K562 (cell line): ENCODE measurements around the gene PPP1R15B. TPM values are rescaled to one million over a fixed set of nuclear protein-coding genes. Genes with fewer than 3 reads are reported as not detected.

Experiments used
- FOXJ3 ChIP-seq: sonication (generic); formaldehyde crosslinking; IDR thresholded peaks from 2 replicates; pipeline ENCODE4 v1.4.0; 2020; ENCODE audit warnings: mild to moderate bottlenecking, missing genetic modification reagents
- HOXB6 ChIP-seq: fragments of 250-450 bp; sonication (Bioruptor Pico); IDR thresholded peaks from 2 replicates; pipeline ENCODE4 v1.5.1; 2022; ENCODE audit warnings: mild to moderate bottlenecking, borderline replicate concordance
- MAZ ChIP-seq, 2 experiments: fragments of 450-650 bp in 1 of 2; sonication (generic) in 1 of 2; formaldehyde crosslinking; IDR thresholded peaks in 1 of 2; conservative IDR thresholded peaks in 1 of 2; 2 replicates each; pipeline versions ENCODE4 v1.4.0 to v1.5.0; 2020; ENCODE audit warnings: mild to moderate bottlenecking in 1 of 2, missing genetic modification reagents in 1 of 2
- RBM25 ChIP-seq: fragments of 200-400 bp; formaldehyde crosslinking; IDR thresholded peaks from 2 replicates; pipeline ENCODE4 v1.6.1; 2018; ENCODE audit warnings: low read length, low read depth, moderate library complexity; ENCODE audit not compliant: severe bottlenecking
- SRSF3 ChIP-seq: fragments of 200-400 bp; formaldehyde crosslinking; IDR thresholded peaks from 2 replicates; pipeline ENCODE4 v1.6.1; 2016; ENCODE audit warnings: mild to moderate bottlenecking, low read length, moderate library complexity; ENCODE audit not compliant: insufficient read depth
- ZNF184 ChIP-seq: sonication (generic); formaldehyde crosslinking; IDR thresholded peaks from 2 replicates; pipeline ENCODE4 v1.5.0; 2020; ENCODE audit warnings: missing genetic modification reagents
- polyA plus RNA-seq, 8 experiments: library from polyadenylated mRNA; depleted of rRNA in 4 of 8; stranded (reverse) in 5 of 8; unstranded in 3 of 8; fragments of >200 nt; fragmentation: Nextera tagmentation in 2 of 8; fragmentation: Illumina TruSeq in 1 of 8; extraction: Ambion mirVana in 2 of 8; extraction: Trizol in 1 of 8; gene quantifications; 2 replicates each; pipeline versions ENCODE4 v1.2.1 to v1.2.3, GENCODE V29; 2011 to 2014; ENCODE audit warnings: inconsistent platforms in 1 of 8, missing spikeins in 1 of 8
- total RNA-seq, 7 experiments: library from RNA; depleted of rRNA in 6 of 7; stranded (reverse); fragments of >200 nt in 6 of 7; fragmentation: Illumina TruSeq in 2 of 7; extraction: Trizol in 2 of 7; gene quantifications; 2 replicates each; pipeline versions ENCODE4 v1.2.1 to v1.2.3, GENCODE V29; 2011 to 2021; ENCODE audit warnings: low replicate concordance in 1 of 7
- TF ChIP-seq, protein P1 (sequence below): fragments of 250-450 bp; sonication (Bioruptor Pico); IDR thresholded peaks from 2 replicates; pipeline ENCODE4 v1.5.0; 2020; ENCODE audit warnings: mild to moderate bottlenecking, borderline replicate concordance
- TF ChIP-seq, protein P2 (sequence below): fragments of 150-350 bp; IDR thresholded peaks from 2 replicates; pipeline ENCODE4 v1.6.1; 2014; ENCODE audit warnings: low read depth, mild to moderate bottlenecking, low read length, borderline replicate concordance
- TF ChIP-seq, protein P3 (sequence below): fragments of 450-650 bp; IDR thresholded peaks from 2 replicates; pipeline ENCODE4 v1.6.1; 2016; ENCODE audit warnings: mild to moderate bottlenecking, moderate library complexity

Gene PPP1R15B
- total and polyA plus RNA-seq, 9 of the 15 experiments (the other 6 are each of a cell fraction or from before 2014, with no cell fraction given): 17.0 to 48.1 (median 30.8) TPM

DNA sequence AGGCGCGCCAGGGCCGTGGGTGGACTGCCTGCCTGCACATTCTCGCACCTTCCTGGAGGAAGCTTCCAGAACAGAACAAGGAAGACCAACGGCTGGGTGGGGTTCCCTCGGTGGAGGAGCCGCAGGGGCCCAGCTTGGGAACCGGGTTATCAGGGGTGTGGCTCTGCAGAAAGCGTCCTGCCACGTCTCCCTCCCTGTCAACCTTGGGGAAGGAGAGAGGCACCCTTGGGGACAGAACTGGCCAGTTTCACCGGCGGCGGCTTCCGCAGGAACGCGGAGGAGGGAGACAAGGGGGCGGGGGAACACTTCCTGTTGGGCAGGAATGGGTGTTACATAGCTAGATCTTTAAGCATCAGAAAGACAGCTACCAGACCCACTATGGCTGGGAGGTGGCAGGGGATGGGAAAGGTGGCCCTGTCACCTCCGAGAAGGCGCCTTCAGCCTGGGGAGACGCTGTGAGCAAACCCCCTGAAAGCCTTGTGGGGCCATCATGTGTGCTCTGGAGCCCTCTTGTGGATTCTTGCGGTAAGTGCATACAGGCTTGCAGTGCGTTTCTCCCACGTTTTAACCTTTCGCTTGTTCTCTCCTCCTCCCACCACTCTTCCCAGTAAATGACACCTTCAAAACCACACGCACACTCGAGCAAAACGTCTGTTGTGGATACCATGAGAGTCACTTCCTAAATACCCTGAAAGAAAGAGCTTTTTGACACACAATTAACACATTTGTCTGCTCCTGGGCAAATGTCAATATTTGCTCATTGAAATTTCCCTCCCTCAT is 48.1 kb downstream of the PPP1R15B start (continued):
- TF ChIP-seq, protein P1, sequence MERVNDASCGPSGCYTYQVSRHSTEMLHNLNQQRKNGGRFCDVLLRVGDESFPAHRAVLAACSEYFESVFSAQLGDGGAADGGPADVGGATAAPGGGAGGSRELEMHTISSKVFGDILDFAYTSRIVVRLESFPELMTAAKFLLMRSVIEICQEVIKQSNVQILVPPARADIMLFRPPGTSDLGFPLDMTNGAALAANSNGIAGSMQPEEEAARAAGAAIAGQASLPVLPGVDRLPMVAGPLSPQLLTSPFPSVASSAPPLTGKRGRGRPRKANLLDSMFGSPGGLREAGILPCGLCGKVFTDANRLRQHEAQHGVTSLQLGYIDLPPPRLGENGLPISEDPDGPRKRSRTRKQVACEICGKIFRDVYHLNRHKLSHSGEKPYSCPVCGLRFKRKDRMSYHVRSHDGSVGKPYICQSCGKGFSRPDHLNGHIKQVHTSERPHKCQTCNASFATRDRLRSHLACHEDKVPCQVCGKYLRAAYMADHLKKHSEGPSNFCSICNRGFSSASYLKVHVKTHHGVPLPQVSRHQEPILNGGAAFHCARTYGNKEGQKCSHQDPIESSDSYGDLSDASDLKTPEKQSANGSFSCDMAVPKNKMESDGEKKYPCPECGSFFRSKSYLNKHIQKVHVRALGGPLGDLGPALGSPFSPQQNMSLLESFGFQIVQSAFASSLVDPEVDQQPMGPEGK: peak; percentile 59; the same call in 1 of the 2 replicates
- TF ChIP-seq SRSF3 (no peak), RBM25 (no peak), ZNF184 (CRISPR knock-in tag) (no peak), FOXJ3 (CRISPR knock-in tag) (no peak), HOXB6 (CRISPR knock-in tag) (no peak), MAZ (CRISPR knock-in tag; conservative IDR thresholded peaks at IDR 0.05 in 1 of 2, IDR thresholded peaks at IDR 0.05 in 1 of 2) (peak; percentile 81 to 93)
- TF ChIP-seq, protein P2, sequence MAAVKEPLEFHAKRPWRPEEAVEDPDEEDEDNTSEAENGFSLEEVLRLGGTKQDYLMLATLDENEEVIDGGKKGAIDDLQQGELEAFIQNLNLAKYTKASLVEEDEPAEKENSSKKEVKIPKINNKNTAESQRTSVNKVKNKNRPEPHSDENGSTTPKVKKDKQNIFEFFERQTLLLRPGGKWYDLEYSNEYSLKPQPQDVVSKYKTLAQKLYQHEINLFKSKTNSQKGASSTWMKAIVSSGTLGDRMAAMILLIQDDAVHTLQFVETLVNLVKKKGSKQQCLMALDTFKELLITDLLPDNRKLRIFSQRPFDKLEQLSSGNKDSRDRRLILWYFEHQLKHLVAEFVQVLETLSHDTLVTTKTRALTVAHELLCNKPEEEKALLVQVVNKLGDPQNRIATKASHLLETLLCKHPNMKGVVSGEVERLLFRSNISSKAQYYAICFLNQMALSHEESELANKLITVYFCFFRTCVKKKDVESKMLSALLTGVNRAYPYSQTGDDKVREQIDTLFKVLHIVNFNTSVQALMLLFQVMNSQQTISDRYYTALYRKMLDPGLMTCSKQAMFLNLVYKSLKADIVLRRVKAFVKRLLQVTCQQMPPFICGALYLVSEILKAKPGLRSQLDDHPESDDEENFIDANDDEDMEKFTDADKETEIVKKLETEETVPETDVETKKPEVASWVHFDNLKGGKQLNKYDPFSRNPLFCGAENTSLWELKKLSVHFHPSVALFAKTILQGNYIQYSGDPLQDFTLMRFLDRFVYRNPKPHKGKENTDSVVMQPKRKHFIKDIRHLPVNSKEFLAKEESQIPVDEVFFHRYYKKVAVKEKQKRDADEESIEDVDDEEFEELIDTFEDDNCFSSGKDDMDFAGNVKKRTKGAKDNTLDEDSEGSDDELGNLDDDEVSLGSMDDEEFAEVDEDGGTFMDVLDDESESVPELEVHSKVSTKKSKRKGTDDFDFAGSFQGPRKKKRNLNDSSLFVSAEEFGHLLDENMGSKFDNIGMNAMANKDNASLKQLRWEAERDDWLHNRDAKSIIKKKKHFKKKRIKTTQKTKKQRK: no peak
- TF ChIP-seq, protein P3, sequence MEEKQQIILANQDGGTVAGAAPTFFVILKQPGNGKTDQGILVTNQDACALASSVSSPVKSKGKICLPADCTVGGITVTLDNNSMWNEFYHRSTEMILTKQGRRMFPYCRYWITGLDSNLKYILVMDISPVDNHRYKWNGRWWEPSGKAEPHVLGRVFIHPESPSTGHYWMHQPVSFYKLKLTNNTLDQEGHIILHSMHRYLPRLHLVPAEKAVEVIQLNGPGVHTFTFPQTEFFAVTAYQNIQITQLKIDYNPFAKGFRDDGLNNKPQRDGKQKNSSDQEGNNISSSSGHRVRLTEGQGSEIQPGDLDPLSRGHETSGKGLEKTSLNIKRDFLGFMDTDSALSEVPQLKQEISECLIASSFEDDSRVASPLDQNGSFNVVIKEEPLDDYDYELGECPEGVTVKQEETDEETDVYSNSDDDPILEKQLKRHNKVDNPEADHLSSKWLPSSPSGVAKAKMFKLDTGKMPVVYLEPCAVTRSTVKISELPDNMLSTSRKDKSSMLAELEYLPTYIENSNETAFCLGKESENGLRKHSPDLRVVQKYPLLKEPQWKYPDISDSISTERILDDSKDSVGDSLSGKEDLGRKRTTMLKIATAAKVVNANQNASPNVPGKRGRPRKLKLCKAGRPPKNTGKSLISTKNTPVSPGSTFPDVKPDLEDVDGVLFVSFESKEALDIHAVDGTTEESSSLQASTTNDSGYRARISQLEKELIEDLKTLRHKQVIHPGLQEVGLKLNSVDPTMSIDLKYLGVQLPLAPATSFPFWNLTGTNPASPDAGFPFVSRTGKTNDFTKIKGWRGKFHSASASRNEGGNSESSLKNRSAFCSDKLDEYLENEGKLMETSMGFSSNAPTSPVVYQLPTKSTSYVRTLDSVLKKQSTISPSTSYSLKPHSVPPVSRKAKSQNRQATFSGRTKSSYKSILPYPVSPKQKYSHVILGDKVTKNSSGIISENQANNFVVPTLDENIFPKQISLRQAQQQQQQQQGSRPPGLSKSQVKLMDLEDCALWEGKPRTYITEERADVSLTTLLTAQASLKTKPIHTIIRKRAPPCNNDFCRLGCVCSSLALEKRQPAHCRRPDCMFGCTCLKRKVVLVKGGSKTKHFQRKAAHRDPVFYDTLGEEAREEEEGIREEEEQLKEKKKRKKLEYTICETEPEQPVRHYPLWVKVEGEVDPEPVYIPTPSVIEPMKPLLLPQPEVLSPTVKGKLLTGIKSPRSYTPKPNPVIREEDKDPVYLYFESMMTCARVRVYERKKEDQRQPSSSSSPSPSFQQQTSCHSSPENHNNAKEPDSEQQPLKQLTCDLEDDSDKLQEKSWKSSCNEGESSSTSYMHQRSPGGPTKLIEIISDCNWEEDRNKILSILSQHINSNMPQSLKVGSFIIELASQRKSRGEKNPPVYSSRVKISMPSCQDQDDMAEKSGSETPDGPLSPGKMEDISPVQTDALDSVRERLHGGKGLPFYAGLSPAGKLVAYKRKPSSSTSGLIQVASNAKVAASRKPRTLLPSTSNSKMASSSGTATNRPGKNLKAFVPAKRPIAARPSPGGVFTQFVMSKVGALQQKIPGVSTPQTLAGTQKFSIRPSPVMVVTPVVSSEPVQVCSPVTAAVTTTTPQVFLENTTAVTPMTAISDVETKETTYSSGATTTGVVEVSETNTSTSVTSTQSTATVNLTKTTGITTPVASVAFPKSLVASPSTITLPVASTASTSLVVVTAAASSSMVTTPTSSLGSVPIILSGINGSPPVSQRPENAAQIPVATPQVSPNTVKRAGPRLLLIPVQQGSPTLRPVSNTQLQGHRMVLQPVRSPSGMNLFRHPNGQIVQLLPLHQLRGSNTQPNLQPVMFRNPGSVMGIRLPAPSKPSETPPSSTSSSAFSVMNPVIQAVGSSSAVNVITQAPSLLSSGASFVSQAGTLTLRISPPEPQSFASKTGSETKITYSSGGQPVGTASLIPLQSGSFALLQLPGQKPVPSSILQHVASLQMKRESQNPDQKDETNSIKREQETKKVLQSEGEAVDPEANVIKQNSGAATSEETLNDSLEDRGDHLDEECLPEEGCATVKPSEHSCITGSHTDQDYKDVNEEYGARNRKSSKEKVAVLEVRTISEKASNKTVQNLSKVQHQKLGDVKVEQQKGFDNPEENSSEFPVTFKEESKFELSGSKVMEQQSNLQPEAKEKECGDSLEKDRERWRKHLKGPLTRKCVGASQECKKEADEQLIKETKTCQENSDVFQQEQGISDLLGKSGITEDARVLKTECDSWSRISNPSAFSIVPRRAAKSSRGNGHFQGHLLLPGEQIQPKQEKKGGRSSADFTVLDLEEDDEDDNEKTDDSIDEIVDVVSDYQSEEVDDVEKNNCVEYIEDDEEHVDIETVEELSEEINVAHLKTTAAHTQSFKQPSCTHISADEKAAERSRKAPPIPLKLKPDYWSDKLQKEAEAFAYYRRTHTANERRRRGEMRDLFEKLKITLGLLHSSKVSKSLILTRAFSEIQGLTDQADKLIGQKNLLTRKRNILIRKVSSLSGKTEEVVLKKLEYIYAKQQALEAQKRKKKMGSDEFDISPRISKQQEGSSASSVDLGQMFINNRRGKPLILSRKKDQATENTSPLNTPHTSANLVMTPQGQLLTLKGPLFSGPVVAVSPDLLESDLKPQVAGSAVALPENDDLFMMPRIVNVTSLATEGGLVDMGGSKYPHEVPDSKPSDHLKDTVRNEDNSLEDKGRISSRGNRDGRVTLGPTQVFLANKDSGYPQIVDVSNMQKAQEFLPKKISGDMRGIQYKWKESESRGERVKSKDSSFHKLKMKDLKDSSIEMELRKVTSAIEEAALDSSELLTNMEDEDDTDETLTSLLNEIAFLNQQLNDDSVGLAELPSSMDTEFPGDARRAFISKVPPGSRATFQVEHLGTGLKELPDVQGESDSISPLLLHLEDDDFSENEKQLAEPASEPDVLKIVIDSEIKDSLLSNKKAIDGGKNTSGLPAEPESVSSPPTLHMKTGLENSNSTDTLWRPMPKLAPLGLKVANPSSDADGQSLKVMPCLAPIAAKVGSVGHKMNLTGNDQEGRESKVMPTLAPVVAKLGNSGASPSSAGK: peak; percentile 59
